Measurements from ENCODE around the gene LCN1.

DNA sequence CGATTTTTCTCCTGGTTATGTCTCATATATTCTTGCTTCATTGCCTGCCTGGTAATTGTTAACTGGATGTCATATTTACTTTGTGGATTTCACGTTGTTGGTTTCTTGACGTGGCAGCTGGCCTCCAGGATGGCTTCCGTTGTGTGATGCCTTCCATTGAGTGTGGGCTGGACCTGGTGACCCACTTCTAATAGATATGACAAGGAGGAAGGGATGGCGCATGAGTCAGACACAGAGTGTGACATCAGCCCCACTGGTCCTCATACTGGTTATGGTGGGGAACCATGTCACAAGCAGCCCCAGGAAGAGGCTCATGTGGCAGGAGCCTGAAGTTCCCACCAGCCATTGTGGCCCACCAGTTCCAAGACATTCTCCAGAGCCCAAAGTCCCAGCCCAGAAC, 34.0 kb downstream of the LCN1 start:
- no peak for TF ChIP-seq EZH2 (optimal IDR thresholded peaks at IDR 0.05; ENCODE audit: low read depth, low read length)
- TF ChIP-seq, protein P1, sequence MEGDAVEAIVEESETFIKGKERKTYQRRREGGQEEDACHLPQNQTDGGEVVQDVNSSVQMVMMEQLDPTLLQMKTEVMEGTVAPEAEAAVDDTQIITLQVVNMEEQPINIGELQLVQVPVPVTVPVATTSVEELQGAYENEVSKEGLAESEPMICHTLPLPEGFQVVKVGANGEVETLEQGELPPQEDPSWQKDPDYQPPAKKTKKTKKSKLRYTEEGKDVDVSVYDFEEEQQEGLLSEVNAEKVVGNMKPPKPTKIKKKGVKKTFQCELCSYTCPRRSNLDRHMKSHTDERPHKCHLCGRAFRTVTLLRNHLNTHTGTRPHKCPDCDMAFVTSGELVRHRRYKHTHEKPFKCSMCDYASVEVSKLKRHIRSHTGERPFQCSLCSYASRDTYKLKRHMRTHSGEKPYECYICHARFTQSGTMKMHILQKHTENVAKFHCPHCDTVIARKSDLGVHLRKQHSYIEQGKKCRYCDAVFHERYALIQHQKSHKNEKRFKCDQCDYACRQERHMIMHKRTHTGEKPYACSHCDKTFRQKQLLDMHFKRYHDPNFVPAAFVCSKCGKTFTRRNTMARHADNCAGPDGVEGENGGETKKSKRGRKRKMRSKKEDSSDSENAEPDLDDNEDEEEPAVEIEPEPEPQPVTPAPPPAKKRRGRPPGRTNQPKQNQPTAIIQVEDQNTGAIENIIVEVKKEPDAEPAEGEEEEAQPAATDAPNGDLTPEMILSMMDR (IDR thresholded peaks at IDR 0.05; ENCODE audit: low read length): no peak

Data from MM.1S (cell line).